H7 (cell line): ENCODE results near the gene UROC1. TPM values are rescaled to one million over a fixed set of nuclear protein-coding genes. Genes with fewer than 3 reads are reported as not detected.

Source experiments
- DNase-seq: peaks from one replicate; pipeline ENCODE4 v3.0.0; 2012
- H3K27me3 ChIP-seq: 2 replicates; pipeline ENCODE4 v1.6.0; 2011; ENCODE audit warnings: mild to moderate bottlenecking, low read length; ENCODE audit not compliant: control insufficient read depth, insufficient read depth
- H3K36me3 ChIP-seq: replicated peaks from 2 replicates; pipeline ENCODE4 v1.5.1; 2011; ENCODE audit warnings: low read length; ENCODE audit not compliant: control insufficient read depth, insufficient read depth
- H3K4me3 ChIP-seq: 2 replicates; pipeline ENCODE4 v1.5.1; 2011; ENCODE audit warnings: low read depth, mild to moderate bottlenecking, control low read depth, low read length, moderate library complexity; ENCODE audit not compliant: insufficient read depth
- total RNA-seq: library from RNA; depleted of rRNA; stranded (reverse); fragments of >200 nt; shearing (Covaris generic); gene quantifications from 2 replicates; pipeline ENCODE4 v1.2.3, GENCODE V29; 2014

The UROC1 gene
- total RNA-seq, 1 experiment from 2014 or later: not detected

- Histone ChIP-seq H3K4me3 (no peak overlapping the region), H3K36me3 (peaks cover 7% of the 10 kb centered on the region), H3K27me3 (no peaks in the 10 kb centered on the region)
- no peak for DNase-seq
These were observed 76.9 kb downstream of the UROC1 start for GRCh38 chr3:126440709-126440995.

- Histone ChIP-seq H3K27me3 (no peaks in the 10 kb centered on the region), H3K36me3 (peaks cover 7% of the 10 kb centered on the region), H3K4me3 (no peak overlapping the region)
- no peak for DNase-seq
These were observed 77.4 kb downstream of the UROC1 start for GRCh38 chr3:126439968-126440708.

- Histone ChIP-seq H3K4me3 (no peak overlapping the region), H3K36me3 (peaks cover 7% of the 10 kb centered on the region), H3K27me3 (no peaks in the 10 kb centered on the region)
- DNase-seq: no peak
These were observed 78.1 kb downstream of the UROC1 start for GRCh38 chr3:126439346-126439967.

GRCh38 chr3:126438746-126439145 is 78.8 kb downstream of the UROC1 start:
- peaks cover 7% of the 10 kb centered on the region for H3K36me3 ChIP-seq
- H3K4me3 ChIP-seq: no peak overlapping the region
- H3K27me3 ChIP-seq: no peaks in the 10 kb centered on the region
- DNase-seq: no peak

- H3K27me3 ChIP-seq: no peaks in the 10 kb centered on the region
- no peak for DNase-seq
- H3K4me3 ChIP-seq: no peak overlapping the region
- H3K36me3 ChIP-seq: peaks cover 7% of the 10 kb centered on the region
These were observed 79.4 kb downstream of the UROC1 start for GRCh38 chr3:126438186-126438585.

- no peak for DNase-seq
- Histone ChIP-seq H3K4me3 (no peak overlapping the region), H3K27me3 (no peaks in the 10 kb centered on the region), H3K36me3 (peaks cover 6% of the 10 kb centered on the region)
These were observed 80.5 kb downstream of the UROC1 start for GRCh38 chr3:126436826-126437717.

- H3K27me3 ChIP-seq: no peaks in the 10 kb centered on the region
- no peak overlapping the region for H3K4me3 ChIP-seq
- peaks cover 6% of the 10 kb centered on the region for H3K36me3 ChIP-seq
- no peak for DNase-seq
These were observed 81.9 kb downstream of the UROC1 start for GRCh38 chr3:126435456-126436315.

DNA sequence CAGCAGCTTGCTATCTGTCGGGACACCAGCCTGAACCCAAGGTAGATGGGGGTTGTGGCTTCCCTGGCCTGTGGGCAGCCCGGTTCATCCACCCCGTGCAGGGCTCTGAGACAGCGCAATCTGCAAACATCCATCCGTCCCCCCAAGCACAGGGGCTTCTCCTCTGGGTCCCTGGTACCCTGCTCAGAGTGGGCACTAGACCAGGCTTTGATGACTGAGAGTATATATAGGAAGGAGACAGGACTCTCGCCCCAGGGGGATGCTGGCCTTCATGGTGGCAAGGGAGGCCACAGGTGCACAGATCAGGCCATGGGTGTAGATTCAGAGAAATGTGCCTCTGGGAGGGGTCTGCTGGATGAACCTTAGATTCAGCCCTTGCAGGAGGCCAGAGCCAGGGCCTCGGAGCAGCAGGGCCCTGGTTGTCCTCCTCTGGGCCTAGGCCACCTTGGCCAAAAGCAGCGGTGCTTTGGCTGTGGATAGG is 82.6 kb downstream of the UROC1 start:
- DNase-seq: peak; percentile 26

DNA sequence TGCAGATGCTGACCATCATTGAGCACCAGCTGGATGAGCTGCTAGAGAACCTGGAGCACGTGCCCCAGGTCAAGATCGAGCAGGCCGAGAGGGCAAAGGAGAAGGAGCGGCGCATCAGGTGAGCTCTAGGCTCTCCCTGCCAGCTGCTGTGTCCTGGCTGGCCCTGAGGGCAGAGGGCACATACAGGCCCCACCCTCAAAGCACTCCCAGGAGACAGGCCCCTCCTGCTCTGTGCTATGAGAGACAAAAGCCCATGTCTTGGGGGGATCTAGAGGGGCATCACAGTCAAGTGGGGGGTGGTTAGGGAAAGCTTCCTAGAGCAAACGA is 83.3 kb downstream of the UROC1 start:
- no peak for DNase-seq
- Histone ChIP-seq H3K4me3 (no peak overlapping the region), H3K36me3 (peaks cover 4% of the 10 kb centered on the region), H3K27me3 (no peaks in the 10 kb centered on the region)

More for the DNA sequence above, 82.6 kb downstream of the UROC1 start:
- H3K36me3 ChIP-seq: peaks cover 4% of the 10 kb centered on the region
- no peak overlapping the region for H3K4me3 ChIP-seq
- H3K27me3 ChIP-seq: no peaks in the 10 kb centered on the region

DNA sequence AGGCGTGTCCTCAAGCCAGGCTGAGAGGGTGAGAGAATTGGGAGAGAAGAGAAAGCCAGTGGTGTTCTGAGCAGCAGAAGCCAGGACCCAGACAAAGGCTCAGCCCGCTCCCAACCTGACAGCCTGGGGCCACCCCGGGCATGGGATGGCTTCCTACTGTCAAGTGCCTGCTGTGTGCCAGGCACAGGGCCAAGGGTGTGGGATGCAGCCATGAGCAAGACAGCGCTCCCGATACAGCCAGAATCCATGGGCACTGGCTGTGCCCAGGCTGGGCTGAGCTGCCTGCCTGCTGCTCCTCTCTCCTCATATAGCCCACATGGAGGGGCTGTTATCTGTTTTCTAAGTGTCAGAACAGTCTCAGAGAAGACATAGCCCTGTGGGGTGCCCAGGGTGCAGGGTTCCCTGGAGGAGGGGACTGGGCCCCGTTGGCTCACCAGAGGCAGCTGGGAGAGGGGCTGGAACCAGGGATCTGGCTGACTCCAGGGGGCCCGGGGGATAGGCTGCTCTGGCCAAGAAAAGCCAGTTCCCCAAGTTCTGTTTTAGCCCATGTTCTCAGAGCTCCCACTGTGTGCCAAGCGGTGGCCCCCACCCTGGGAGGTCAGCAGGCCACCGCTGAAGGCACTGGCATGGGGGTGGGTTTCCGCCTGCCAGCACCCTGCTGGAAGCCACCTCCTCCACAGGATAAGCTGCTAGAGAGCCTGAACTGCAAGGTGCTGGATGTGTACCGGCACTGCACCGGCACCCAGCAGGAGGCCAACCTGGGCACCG is 83.9 kb downstream of the UROC1 start:
- peak; percentile 44 for DNase-seq
- Histone ChIP-seq H3K27me3 (no peaks in the 10 kb centered on the region), H3K36me3 (peaks cover 4% of the 10 kb centered on the region)

GRCh38 chr3:126433105-126433430 is 84.5 kb downstream of the UROC1 start:
- H3K4me3 ChIP-seq: no peak overlapping the region
- H3K36me3 ChIP-seq: peaks cover 4% of the 10 kb centered on the region
- DNase-seq: no peak
- H3K27me3 ChIP-seq: no peaks in the 10 kb centered on the region

More for the DNA sequence above, 83.9 kb downstream of the UROC1 start:
- H3K4me3 ChIP-seq: no peak overlapping the region

- no peak for DNase-seq
These were observed 85.0 kb downstream of the UROC1 start for GRCh38 chr3:126432361-126433104.

More at GRCh38 chr3:126432361-126433104, 85.0 kb downstream of the UROC1 start:
- Histone ChIP-seq H3K4me3 (no peak overlapping the region), H3K27me3 (no peaks in the 10 kb centered on the region), H3K36me3 (peaks cover 4% of the 10 kb centered on the region)
